NCI-H2196 (cell line): Measurements from ENCODE around the gene TNIK.
"Not testable (repeated sequence)": the region's sequence is repeated elsewhere in the genome, so short reads cannot be mapped to it uniquely, and the experiment has no call there.

Experiments used
- DNase-seq: peaks from one replicate; lab custom pipeline; 2025; ENCODE audit not compliant: unreplicated experiment; lab: John Stamatoyannopoulos, UW

Gene TNIK

GRCh38 chr3:171366738-171367137 lies 93.5 kb downstream of the TNIK start:
- DNase-seq = not testable (repeated sequence)

GRCh38 chr3:171366043-171366442 lies 94.2 kb downstream of the TNIK start:
- no peak for DNase-seq

GRCh38 chr3:171365489-171365888 lies 94.7 kb downstream of the TNIK start:
- DNase-seq = no peak

- no peak for DNase-seq
These were observed 95.7 kb downstream of the TNIK start for GRCh38 chr3:171364500-171364899.

GRCh38 chr3:171363202-171363601 lies 97.0 kb downstream of the TNIK start:
- no peak for DNase-seq

GRCh38 chr3:171362575-171362974 lies 97.6 kb downstream of the TNIK start:
- no peak for DNase-seq

- DNase-seq = no peak
These were observed 101.4 kb downstream of the TNIK start for GRCh38 chr3:171358881-171359198.

GRCh38 chr3:171358181-171358880 lies 101.9 kb downstream of the TNIK start:
- DNase-seq = no peak

- no peak for DNase-seq
These were observed 102.5 kb downstream of the TNIK start for GRCh38 chr3:171357721-171358120.

- DNase-seq = no peak
These were observed 104.0 kb downstream of the TNIK start for GRCh38 chr3:171356251-171356650.

GRCh38 chr3:171354706-171355582 lies 105.3 kb downstream of the TNIK start:
- DNase-seq = no peak

GRCh38 chr3:171354049-171354705 lies 106.0 kb downstream of the TNIK start:
- no peak for DNase-seq

GRCh38 chr3:171353423-171353822 lies 106.8 kb downstream of the TNIK start:
- no peak for DNase-seq

GRCh38 chr3:171352387-171352935 lies 107.7 kb downstream of the TNIK start:
- no peak for DNase-seq

GRCh38 chr3:171351676-171352075 lies 108.5 kb downstream of the TNIK start:
- peak; percentile 62 for DNase-seq

GRCh38 chr3:171350364-171350763 lies 109.8 kb downstream of the TNIK start:
- no peak for DNase-seq

- no peak for DNase-seq
These were observed 110.8 kb downstream of the TNIK start for GRCh38 chr3:171349392-171349791.

- no peak for DNase-seq
These were observed 112.1 kb downstream of the TNIK start for GRCh38 chr3:171348121-171348520.

- no peak for DNase-seq
These were observed 112.7 kb downstream of the TNIK start for GRCh38 chr3:171347301-171348039.

GRCh38 chr3:171346582-171347300 lies 113.5 kb downstream of the TNIK start:
- DNase-seq = no peak
